Endothelial cell (in vitro differentiated cells): ENCODE measurements around the gene INCENP. TPM values are rescaled to one million over a fixed set of nuclear protein-coding genes. Genes with fewer than 3 reads are reported as not detected.

Experiments
- DNase-seq: peaks from one replicate; pipeline ENCODE4 v3.0.0; 2021; ENCODE audit warnings: low spot score
- H3K27ac Mint-ChIP-seq: one replicate; pipeline ENCODE4 v1.8.0; 2021; ENCODE audit warnings: mixed read lengths, inconsistent platforms; ENCODE audit not compliant: unreplicated experiment
- H3K27me3 Mint-ChIP-seq: one replicate; pipeline ENCODE4 v1.8.0; 2021; ENCODE audit warnings: mild to moderate bottlenecking, moderate library complexity, mixed read lengths, inconsistent platforms; ENCODE audit not compliant: unreplicated experiment
- H3K36me3 Mint-ChIP-seq: one replicate; pipeline ENCODE4 v1.8.0; 2021; ENCODE audit warnings: mild to moderate bottlenecking, low read depth, mixed read lengths, inconsistent platforms; ENCODE audit not compliant: unreplicated experiment
- H3K4me1 Mint-ChIP-seq: one replicate; pipeline ENCODE4 v1.8.0; 2021; ENCODE audit warnings: mild to moderate bottlenecking, mixed read lengths, inconsistent platforms; ENCODE audit not compliant: unreplicated experiment
- H3K4me3 Mint-ChIP-seq: one replicate; pipeline ENCODE4 v1.8.0; 2021; ENCODE audit warnings: mild to moderate bottlenecking, mixed read lengths, inconsistent platforms; ENCODE audit not compliant: unreplicated experiment
- H3K9me3 Mint-ChIP-seq: one replicate; pipeline ENCODE4 v1.8.0; 2021; ENCODE audit warnings: mixed read lengths, inconsistent platforms; ENCODE audit not compliant: unreplicated experiment
- total RNA-seq: library from RNA; stranded (reverse); fragmentation: NEBNext Ultra II Directional; extraction: Animal tissue kit (Norgen Biotek cat#: 25700); gene quantifications from one replicate; pipeline ENCODE4 v1.2.1, GENCODE V29; 2021; ENCODE audit not compliant: unreplicated experiment
- TF ChIP-seq, protein P1 (sequence below): fragments of 200-600 bp; sonication (generic); IDR thresholded peaks from one replicate; pipeline ENCODE4 v1.5.0; 2021; ENCODE audit warnings: antibody characterized with exemption; ENCODE audit not compliant: unreplicated experiment

Gene INCENP
- total RNA-seq, 1 donor from 2014 or later: 26.0 TPM

DNA sequence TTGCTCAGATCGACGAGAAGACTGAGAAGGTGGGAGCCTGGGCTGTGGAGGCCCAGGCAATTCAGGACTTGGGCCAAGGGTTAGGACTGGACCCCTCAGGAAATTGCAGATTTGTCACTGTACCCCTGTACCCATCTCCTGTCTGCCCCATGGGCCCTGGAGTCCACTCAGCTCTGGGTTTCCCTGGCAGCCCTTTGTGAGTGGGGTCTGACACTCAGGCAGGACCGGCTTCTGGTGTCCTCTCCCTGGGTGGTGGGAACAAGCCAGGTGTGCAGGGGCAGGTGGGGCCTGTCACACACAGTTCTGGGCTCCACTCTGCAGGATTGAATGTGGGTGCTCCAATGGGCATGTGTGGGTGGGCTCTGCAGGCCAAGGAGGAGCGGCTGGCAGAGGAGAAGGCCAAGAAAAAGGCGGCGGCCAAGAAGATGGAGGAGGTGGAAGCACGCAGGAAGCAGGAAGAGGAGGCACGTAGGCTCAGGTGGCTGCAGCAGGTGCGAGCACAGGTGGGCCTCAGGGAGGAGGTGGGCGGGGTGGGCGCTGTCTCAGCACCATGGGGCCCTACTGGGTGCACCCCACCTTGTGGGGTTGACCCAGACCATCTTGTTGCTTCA is 21.6 kb downstream of the INCENP start:
- no peak overlapping the region for H3K4me3 Mint-ChIP-seq
- TF ChIP-seq, protein P1, sequence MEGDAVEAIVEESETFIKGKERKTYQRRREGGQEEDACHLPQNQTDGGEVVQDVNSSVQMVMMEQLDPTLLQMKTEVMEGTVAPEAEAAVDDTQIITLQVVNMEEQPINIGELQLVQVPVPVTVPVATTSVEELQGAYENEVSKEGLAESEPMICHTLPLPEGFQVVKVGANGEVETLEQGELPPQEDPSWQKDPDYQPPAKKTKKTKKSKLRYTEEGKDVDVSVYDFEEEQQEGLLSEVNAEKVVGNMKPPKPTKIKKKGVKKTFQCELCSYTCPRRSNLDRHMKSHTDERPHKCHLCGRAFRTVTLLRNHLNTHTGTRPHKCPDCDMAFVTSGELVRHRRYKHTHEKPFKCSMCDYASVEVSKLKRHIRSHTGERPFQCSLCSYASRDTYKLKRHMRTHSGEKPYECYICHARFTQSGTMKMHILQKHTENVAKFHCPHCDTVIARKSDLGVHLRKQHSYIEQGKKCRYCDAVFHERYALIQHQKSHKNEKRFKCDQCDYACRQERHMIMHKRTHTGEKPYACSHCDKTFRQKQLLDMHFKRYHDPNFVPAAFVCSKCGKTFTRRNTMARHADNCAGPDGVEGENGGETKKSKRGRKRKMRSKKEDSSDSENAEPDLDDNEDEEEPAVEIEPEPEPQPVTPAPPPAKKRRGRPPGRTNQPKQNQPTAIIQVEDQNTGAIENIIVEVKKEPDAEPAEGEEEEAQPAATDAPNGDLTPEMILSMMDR: no peak
- no peak overlapping the region for H3K27ac Mint-ChIP-seq
- peaks cover 30% of the 10 kb centered on the region for H3K36me3 Mint-ChIP-seq
- H3K9me3 Mint-ChIP-seq: no peaks in the 10 kb centered on the region
- DNase-seq: no peak
- H3K27me3 Mint-ChIP-seq: peaks cover 1% of the 10 kb centered on the region
- H3K4me1 Mint-ChIP-seq: no peaks in the 10 kb centered on the region

DNA sequence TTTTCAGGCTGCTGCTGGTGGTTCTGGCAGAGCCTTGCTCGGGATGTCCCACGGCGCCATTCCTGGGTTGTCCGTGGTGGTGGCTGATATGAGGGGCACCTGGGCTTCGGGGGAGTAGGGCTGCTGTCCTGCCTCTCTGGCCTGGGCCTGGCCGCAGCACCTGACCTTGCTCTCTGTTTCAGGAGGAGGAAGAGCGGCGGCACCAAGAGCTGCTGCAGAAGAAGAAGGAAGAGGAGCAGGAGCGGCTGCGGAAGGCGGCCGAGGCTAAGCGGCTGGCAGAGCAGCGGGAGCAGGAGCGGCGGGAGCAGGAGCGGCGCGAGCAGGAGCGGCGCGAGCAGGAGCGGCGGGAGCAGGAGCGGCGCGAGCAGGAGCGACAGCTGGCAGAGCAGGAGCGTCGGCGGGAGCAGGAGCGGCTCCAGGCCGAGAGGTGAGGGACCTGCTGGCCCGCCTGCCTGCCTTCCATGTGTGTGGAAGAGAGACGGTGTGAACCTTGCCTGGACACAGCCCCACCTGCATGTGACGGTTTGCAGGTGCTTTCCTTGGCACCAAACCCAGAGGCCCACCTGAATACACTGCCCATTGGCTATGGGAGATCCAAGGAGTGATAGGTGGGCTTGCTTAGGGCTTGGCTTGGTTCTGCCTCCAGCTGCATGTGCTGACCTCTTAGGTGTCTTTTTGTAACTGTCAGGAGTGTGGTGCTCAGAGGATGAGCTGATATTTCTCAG is 22.8 kb downstream of the INCENP start:
- no peaks in the 10 kb centered on the region for H3K4me1 Mint-ChIP-seq
- peaks cover 37% of the 10 kb centered on the region for H3K36me3 Mint-ChIP-seq
- peaks cover 3% of the 10 kb centered on the region for H3K27me3 Mint-ChIP-seq
- H3K27ac Mint-ChIP-seq: no peak overlapping the region
- peak overlapping the region; percentile 59 for H3K4me3 Mint-ChIP-seq
- no peaks in the 10 kb centered on the region for H3K9me3 Mint-ChIP-seq
- TF ChIP-seq, protein P1: no peak
- no peak for DNase-seq

DNA sequence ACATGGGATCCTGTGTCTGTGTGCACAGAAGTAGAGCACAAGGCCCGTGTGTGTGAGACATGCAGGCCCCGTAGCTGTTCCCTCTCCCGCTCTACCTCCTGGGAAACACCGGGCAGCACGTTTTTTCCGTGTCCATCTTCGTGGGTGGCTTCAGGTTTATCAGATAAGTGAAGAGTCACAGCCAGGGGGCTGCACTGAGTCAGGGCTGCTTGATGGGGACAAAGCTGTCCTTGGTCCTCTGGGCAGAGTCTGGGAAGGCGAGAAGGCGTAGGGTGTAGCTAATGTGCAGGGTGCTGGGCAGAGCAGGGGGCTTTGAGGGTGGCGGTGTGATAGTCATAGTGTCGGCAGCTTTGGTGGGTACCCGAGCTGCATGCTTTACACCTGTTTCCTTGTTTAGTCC is 23.7 kb downstream of the INCENP start:
- Mint-ChIP-seq H3K4me3 (peak overlapping the region; percentile 40), H3K27me3 (peaks cover 3% of the 10 kb centered on the region), H3K4me1 (peaks cover 1% of the 10 kb centered on the region), H3K27ac (no peak overlapping the region), H3K9me3 (no peaks in the 10 kb centered on the region), H3K36me3 (peaks cover 38% of the 10 kb centered on the region)
- no peak for DNase-seq
- TF ChIP-seq, protein P1: no peak

DNA sequence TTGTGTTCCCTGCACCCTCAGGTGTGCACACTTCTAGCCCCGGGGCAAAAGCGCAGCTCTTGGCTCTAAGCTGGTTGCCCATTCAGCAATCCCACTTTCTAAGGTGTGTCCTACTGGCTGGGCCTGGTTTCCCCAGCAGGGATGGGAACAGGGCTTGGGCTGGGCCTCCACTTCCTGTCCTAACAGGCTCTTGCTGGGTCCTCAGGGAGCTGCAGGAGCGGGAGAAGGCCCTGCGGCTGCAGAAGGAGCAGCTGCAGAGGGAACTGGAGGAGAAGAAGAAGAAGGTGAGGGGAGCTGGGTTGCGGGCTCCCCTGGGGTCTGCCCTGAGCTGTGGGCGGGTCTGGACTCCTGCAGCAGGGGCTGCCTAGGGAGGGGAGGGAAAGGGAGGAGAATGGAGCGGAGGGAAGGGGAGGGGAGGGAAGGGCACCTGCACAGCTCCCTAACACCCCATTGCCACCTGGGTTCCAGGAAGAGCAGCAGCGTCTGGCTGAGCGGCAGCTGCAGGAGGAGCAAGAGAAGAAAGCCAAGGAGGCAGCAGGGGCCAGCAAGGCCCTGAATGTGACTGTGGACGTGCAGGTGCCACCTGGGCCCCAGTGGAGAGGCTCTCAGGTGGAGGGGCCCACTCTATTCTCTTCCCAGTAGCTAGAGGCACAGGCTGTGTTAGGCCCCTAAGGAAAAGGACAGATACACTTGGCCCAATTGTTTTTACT is 24.6 kb downstream of the INCENP start:
- H3K4me1 Mint-ChIP-seq: peaks cover 6% of the 10 kb centered on the region
- no peak overlapping the region for H3K27ac Mint-ChIP-seq
- H3K27me3 Mint-ChIP-seq: peaks cover 3% of the 10 kb centered on the region
- no peak overlapping the region for H3K4me3 Mint-ChIP-seq
- H3K36me3 Mint-ChIP-seq: peaks cover 38% of the 10 kb centered on the region
- TF ChIP-seq, protein P1: no peak
- no peaks in the 10 kb centered on the region for H3K9me3 Mint-ChIP-seq
- DNase-seq: no peak
